CD14-positive monocyte (primary cell): Measurements from ENCODE around the gene FXYD5. TPM values are rescaled to one million over a fixed set of nuclear protein-coding genes. Genes with fewer than 3 reads are reported as not detected.

Source experiments
- DNase-seq, 3 donors: peaks; one replicate each; pipeline ENCODE4 v3.0.0-alpha.2; 2011 to 2022
- H2AFZ ChIP-seq: 2 replicates; pipeline ENCODE4 v1.6.0; 2012; ENCODE audit warnings: mild to moderate bottlenecking, low read depth, low read length, inconsistent platforms; ENCODE audit not compliant: insufficient read depth, poor library complexity, severe bottlenecking
- H3K27ac ChIP-seq, 2 donors: 1 replicate in 1 of 2; 2 replicates in 1 of 2; pipeline ENCODE4 v1.5.1; 2012 to 2013; ENCODE audit warnings: low read length in 2 of 2, control low read depth in 1 of 2, inconsistent platforms in 1 of 2, low read depth in 1 of 2, mild to moderate bottlenecking in 1 of 2
- H3K27me3 ChIP-seq, 2 donors: one replicate each; pipeline versions ENCODE4 v1.6.0 to v1.6.1; 2011 to 2013; ENCODE audit warnings: low read length in 2 of 2; ENCODE audit not compliant: control insufficient read depth in 2 of 2, insufficient read depth in 2 of 2
- H3K36me3 ChIP-seq, 2 donors: replicated peaks in 1 of 2; 1 replicate in 1 of 2; 2 replicates in 1 of 2; pipeline versions ENCODE4 v1.5.1 to v1.6.1; 2012 to 2013; ENCODE audit warnings: low read length in 2 of 2, control low read depth in 1 of 2, inconsistent platforms in 1 of 2, mild to moderate bottlenecking in 1 of 2; ENCODE audit not compliant: insufficient read depth in 2 of 2, control insufficient read depth in 1 of 2
- H3K4me1 ChIP-seq, 2 donors: 1 replicate in 1 of 2; 2 replicates in 1 of 2; pipeline versions ENCODE4 v1.5.1 to v1.6.1; 2012 to 2013; ENCODE audit warnings: low read length in 2 of 2, control low read depth in 1 of 2, inconsistent platforms in 1 of 2, mild to moderate bottlenecking in 1 of 2, moderate library complexity in 1 of 2; ENCODE audit not compliant: insufficient read depth in 2 of 2, control insufficient read depth in 1 of 2
- H3K4me2 ChIP-seq: replicated peaks from 2 replicates; pipeline ENCODE3; 2012; ENCODE audit warnings: low read length, moderate library complexity, mild to moderate bottlenecking; ENCODE audit not compliant: poor library complexity, severe bottlenecking; ENCODE audit errors: extremely low read depth
- H3K4me3 ChIP-seq, 3 experiments: fragments of 200-600 bp in 1 of 3; sonication (generic) in 1 of 3; replicated peaks in 1 of 3; 1 replicate in 2 of 3; 2 replicates in 1 of 3; pipeline ENCODE4 v1.5.1; 2011 to 2013; ENCODE audit warnings: low read length in 3 of 3, mild to moderate bottlenecking in 3 of 3, control low read depth in 2 of 3, low read depth in 2 of 3, inconsistent platforms in 1 of 3, moderate library complexity in 1 of 3
- H3K79me2 ChIP-seq: 2 replicates; pipeline ENCODE4 v1.6.0; 2012; ENCODE audit warnings: mild to moderate bottlenecking, control low read depth, inconsistent platforms, low read length, moderate library complexity; ENCODE audit not compliant: insufficient read depth
- H3K9ac ChIP-seq: 2 replicates; pipeline ENCODE4 v1.6.0; 2017; ENCODE audit warnings: low read length, mild to moderate bottlenecking; ENCODE audit not compliant: insufficient read depth, poor library complexity, severe bottlenecking
- H3K9me3 ChIP-seq, 2 donors: replicated peaks in 1 of 2; 1 replicate in 1 of 2; 2 replicates in 1 of 2; pipeline versions ENCODE4 v1.5.1 to v1.6.1; 2012 to 2013; ENCODE audit warnings: low read length in 2 of 2, control low read depth in 1 of 2; ENCODE audit not compliant: control insufficient read depth in 1 of 2, insufficient read depth in 1 of 2
- H4K20me1 ChIP-seq: 2 replicates; pipeline ENCODE4 v1.6.0; 2012; ENCODE audit warnings: mild to moderate bottlenecking, low read length, control low read depth, moderate library complexity; ENCODE audit not compliant: insufficient read depth
- H3K27ac Mint-ChIP-seq, 7 donors: one replicate each; pipeline ENCODE4 v1.8.0; 2020; ENCODE audit warnings: mild to moderate bottlenecking in 7 of 7, mixed read lengths in 7 of 7, moderate library complexity in 6 of 7, inconsistent platforms in 2 of 7
- H3K27me3 Mint-ChIP-seq, 3 donors: one replicate each; pipeline ENCODE4 v1.8.0; 2021 to 2022; ENCODE audit warnings: low read depth in 3 of 3, mild to moderate bottlenecking in 3 of 3, mixed read lengths in 3 of 3, moderate library complexity in 3 of 3, inconsistent platforms in 1 of 3
- H3K36me3 Mint-ChIP-seq, 2 donors: one replicate each; pipeline ENCODE4 v1.8.0; 2020; ENCODE audit warnings: mixed read lengths in 2 of 2, inconsistent platforms in 1 of 2, mild to moderate bottlenecking in 1 of 2
- H3K4me1 Mint-ChIP-seq: one replicate; pipeline ENCODE4 v1.8.0; 2020; ENCODE audit warnings: mild to moderate bottlenecking, mixed read lengths
- H3K4me3 Mint-ChIP-seq, 2 donors: one replicate each; pipeline ENCODE4 v1.8.0; 2020; ENCODE audit warnings: mild to moderate bottlenecking in 2 of 2, mixed read lengths in 2 of 2, moderate library complexity in 1 of 2
- H3K9me3 Mint-ChIP-seq, 7 donors: one replicate each; pipeline ENCODE4 v1.8.0; 2020 to 2022; ENCODE audit warnings: mixed read lengths in 7 of 7, mild to moderate bottlenecking in 6 of 7, moderate library complexity in 6 of 7, inconsistent platforms in 2 of 7
- CTCF ChIP-seq: fragments of 200-600 bp; IDR thresholded peaks from one replicate; pipeline ENCODE4 v1.8.0; 2022; ENCODE audit warnings: antibody characterized with exemption, mild to moderate bottlenecking
- WGBS: methylation state at CpG from one replicate; pipeline ENCODE4 v1.1.5; 2013; ENCODE audit warnings: missing lambda C conversion rate; ENCODE audit not compliant: insufficient coverage; 5-methylcytosine and 5-hydroxymethylcytosine counted together
- intact Hi-C, 2 donors: fragments of 100-400 bp; cut with micrococcal nuclease; formaldehyde crosslinking; loops; one replicate each; pipeline versions ENCODE4 v1.15.0 to v1.15.1; 2023
- polyA plus RNA-seq, 3 donors: library from polyadenylated mRNA; depleted of rRNA in 1 of 3; unstranded in 2 of 3; stranded (reverse) in 1 of 3; fragments of 300-500 nt in 2 of 3; fragments of >200 nt in 1 of 3; fragmentation: Illumina TruSeq in 2 of 3; gene quantifications; 1 replicate in 2 of 3; 2 replicates in 1 of 3; pipeline ENCODE4 v1.2.3, GENCODE V29; 2012 to 2021

FXYD5 gene
- polyA plus RNA-seq, 3 donors, result 204 to 673 (median 312) TPM

GRCh38 chr19:35114353-35115176 is 40.0 kb upstream of the FXYD5 start:
- intact Hi-C loops, result no loop called here
- peak; percentile 30 to 44 (median 30) for DNase-seq
- Mint-ChIP-seq H3K9me3 (peaks cover 0 to 2% (median 0%) of the 10 kb centered on the region in 7 donors), H3K27me3 (peaks cover 9 to 25% (median 20%) of the 10 kb centered on the region in 3 donors), H3K4me3 (peak overlapping the region in 1 of 2 donors; percentile 53), H3K36me3 (no peaks in the 10 kb centered on the region), H3K4me1 (peaks cover 15% of the 10 kb centered on the region), H3K27ac (no peak overlapping the region)
- Histone ChIP-seq H3K27ac (no peak overlapping the region), H2AFZ (peak overlapping the region; percentile 48), H3K4me2 (peak overlapping the region; percentile 25), H4K20me1 (no peaks in the 10 kb centered on the region), H3K9ac (no peak overlapping the region), H3K4me3 (no peak overlapping the region), H3K4me1 (peaks cover 12 to 17% of the 10 kb centered on the region in 2 donors), H3K36me3 (no peaks in the 10 kb centered on the region), H3K27me3 (no peaks in the 10 kb centered on the region), H3K79me2 (no peaks in the 10 kb centered on the region), H3K9me3 (no peaks in the 10 kb centered on the region)
- peak; percentile 97 for TF ChIP-seq CTCF
- WGBS, result 4% methylated on average over 10 of the region's 23 CpGs

GRCh38 chr19:35115177-35115951 is 39.2 kb upstream of the FXYD5 start, which contains the start of gene FXYD3:
Gene FXYD3 (plus strand): TSS chr19:35115823. CDS start chr19:35119377, 3,554 bp downstream.
- H3K79me2 ChIP-seq, result no peaks in the 10 kb centered on the region
- H3K4me3 ChIP-seq, result no peak within 1 kb of the TSS
- Mint-ChIP-seq H3K9me3 (peaks cover 0 to 2% (median 0%) of the 10 kb centered on the region in 7 donors), H3K36me3 (no peaks in the 10 kb centered on the region), H3K4me1 (peaks cover 23% of the 10 kb centered on the region), H3K27ac (peak within 1 kb of the TSS in 1 of 7 donors; percentile 34), H3K27me3 (peaks cover 6 to 21% (median 17%) of the 10 kb centered on the region in 3 donors), H3K4me3 (peak within 1 kb of the TSS in 1 of 2 donors; percentile 53)
- H4K20me1 ChIP-seq, result no peaks in the 10 kb centered on the region
- no peak within 1 kb of the TSS for H3K27ac ChIP-seq
- H2AFZ ChIP-seq, result peak within 1 kb of the TSS; percentile 48
- no peaks in the 10 kb centered on the region for H3K9me3 ChIP-seq
- H3K9ac ChIP-seq, result no peak within 1 kb of the TSS
- no peak for TF ChIP-seq CTCF
- intact Hi-C loops, result no loop called here
- H3K4me2 ChIP-seq, result peak within 1 kb of the TSS; percentile 25
- H3K27me3 ChIP-seq, result no peaks in the 10 kb centered on the region
- H3K4me1 ChIP-seq, result peaks cover 20 to 25% of the 10 kb centered on the region in 2 donors
- DNase-seq, result no peak
- 82% methylated on average over 6 of the region's 14 CpGs for WGBS
- no peaks in the 10 kb centered on the region for H3K36me3 ChIP-seq
